ENCODE results near the gene MYO1H. TPM values are rescaled to one million over a fixed set of nuclear protein-coding genes. Genes with fewer than 3 reads are reported as not detected.

The MYO1H gene, protein sequence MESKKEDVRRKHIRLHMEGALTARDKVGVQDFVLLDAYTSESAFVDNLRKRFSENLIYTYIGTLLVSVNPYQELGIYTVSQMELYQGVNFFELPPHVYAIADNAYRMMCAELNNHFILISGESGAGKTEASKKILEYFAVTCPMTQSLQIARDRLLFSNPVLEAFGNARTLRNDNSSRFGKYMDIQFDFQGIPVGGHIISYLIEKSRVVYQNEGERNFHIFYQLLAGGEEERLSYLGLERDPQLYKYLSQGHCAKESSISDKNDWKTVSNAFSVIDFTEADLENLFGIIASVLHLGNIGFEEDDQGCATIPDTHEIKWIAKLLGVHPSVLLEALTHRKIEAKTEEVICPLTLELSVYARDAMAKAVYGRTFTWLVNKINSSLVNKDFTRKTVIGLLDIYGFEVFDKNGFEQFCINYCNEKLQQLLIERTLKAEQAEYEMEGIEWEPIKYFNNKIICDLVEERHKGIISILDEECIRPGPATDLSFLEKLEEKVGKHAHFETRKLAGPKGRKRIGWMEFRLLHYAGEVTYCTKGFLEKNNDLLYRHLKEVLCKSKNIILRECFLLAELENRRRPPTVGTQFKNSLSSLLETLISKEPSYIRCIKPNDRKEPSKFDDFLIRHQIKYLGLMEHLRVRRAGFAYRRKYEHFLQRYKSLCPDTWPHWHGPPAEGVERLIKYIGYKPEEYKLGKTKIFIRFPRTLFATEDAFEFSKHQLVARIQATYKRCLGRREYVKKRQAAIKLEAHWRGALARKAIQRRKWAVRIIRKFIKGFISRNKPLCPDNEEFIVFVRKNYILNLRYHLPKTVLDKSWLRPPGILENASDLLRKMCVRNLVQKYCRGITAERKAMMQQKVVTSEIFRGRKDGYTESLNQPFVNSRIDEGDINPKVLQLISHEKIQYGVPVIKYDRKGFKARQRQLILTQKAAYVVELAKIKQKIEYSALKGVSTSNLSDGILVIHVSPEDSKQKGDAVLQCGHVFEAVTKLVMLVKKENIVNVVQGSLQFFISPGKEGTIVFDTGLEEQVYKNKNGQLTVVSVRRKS
- total RNA-seq (2022) (not detected in 2 replicates), Bru-seq, nascent RNA (not detected), BruChase-seq, experiment 1, labeled RNA remaining after a 6-hour chase (percentile 1 among the genes with signal in this experiment), BruChase-seq, experiment 2, labeled RNA remaining after a 2-hour chase (percentile 3 among the genes with signal in this experiment)
- long read RNA-seq, partial matches to known transcripts: 0 of 1 reads
- long read RNA-seq, other reads (novel, unspliced or antisense): 1 of 1 reads

DNA sequence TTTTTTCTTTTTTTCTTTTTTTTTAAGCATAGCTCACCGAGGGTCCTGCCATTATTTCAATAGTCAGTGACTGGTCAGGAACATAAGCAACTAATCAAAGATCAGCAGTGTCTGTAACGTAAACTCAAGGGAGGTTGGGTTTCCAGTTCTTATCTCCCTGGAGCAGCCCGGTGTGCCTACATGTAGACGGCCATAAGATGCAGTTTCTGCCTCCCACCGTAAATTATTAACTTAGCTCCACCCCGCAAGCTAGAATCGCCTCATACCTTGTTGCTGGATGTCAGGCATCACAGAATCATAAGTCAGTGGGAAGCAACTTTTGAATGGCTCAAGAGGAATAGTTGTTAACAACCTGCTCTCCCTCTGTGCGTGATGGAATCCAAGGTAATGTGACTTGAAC is at the start of gene MYO1H:
TSS of gene MYO1H (plus strand) at position 312 of the 400 bp plus-strand sequence. CDS start at position 373, 61 bp downstream.
- Mint-ChIP-seq H3K36me3 (ENCODE audit: insufficient read depth, unreplicated experiment) (no peaks in the 10 kb centered on the region), H3K9me3 (ENCODE audit: unreplicated experiment) (no peaks in the 10 kb centered on the region), H3K4me1 (ENCODE audit: insufficient read depth, unreplicated experiment) (no peaks in the 10 kb centered on the region), H3K27me3 (ENCODE audit: insufficient read depth, unreplicated experiment) (peaks cover 61% of the 10 kb centered on the region), H3K4me3 (ENCODE audit: unreplicated experiment) (no peak within 1 kb of the TSS), H3K27ac (ENCODE audit: low read depth, unreplicated experiment) (no peak within 1 kb of the TSS)
- no peak for DNase-seq (ENCODE audit: unreplicated experiment)
- ChIA-PET CTCF (interaction anchor here (0.6 kb wide), 1 partner anchor 69 kb away, joined by 3 read pairs; no protein-coding TSS in a partner anchor), POLR2A (no interaction called here)
- intact Hi-C loops (cut with micrococcal nuclease): no loop called here
- TF ChIP-seq, protein P1, sequence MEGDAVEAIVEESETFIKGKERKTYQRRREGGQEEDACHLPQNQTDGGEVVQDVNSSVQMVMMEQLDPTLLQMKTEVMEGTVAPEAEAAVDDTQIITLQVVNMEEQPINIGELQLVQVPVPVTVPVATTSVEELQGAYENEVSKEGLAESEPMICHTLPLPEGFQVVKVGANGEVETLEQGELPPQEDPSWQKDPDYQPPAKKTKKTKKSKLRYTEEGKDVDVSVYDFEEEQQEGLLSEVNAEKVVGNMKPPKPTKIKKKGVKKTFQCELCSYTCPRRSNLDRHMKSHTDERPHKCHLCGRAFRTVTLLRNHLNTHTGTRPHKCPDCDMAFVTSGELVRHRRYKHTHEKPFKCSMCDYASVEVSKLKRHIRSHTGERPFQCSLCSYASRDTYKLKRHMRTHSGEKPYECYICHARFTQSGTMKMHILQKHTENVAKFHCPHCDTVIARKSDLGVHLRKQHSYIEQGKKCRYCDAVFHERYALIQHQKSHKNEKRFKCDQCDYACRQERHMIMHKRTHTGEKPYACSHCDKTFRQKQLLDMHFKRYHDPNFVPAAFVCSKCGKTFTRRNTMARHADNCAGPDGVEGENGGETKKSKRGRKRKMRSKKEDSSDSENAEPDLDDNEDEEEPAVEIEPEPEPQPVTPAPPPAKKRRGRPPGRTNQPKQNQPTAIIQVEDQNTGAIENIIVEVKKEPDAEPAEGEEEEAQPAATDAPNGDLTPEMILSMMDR (IDR thresholded peaks at IDR 0.05; ENCODE audit: unreplicated experiment): no peak
- no TSS peak for BruUV-seq (replicated peaks)

DNA sequence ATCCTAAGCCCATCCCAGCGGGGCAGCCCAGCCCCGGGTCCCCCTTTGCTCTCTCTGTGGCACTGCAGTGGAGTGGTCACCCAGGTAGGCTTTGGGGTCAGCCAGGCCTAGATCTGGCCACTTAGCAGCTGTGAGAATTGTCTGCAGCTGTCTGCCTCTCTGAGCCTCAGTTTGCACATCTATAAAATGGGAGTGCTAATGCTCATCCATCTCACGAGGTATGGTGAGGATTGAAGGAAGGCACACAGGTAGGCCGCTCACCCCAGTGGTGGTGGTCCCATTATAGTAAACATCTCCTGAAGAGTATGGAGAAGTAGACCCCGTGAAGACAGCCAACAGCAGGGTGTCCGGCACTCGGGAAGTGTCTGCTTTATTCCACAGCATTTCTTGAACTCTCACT is 47.9 kb upstream of the MYO1H start:
- no TSS peak for BruUV-seq (replicated peaks)
- ChIA-PET POLR2A (no interaction called here), CTCF (no interaction called here)
- H3K9me3 Mint-ChIP-seq (ENCODE audit: unreplicated experiment): no peaks in the 10 kb centered on the region
- no peak overlapping the region for H3K4me3 Mint-ChIP-seq (ENCODE audit: unreplicated experiment)
- intact Hi-C loops (cut with micrococcal nuclease): no loop called here
- H3K27ac Mint-ChIP-seq (ENCODE audit: low read depth, unreplicated experiment): no peak overlapping the region
- no peak for DNase-seq (ENCODE audit: unreplicated experiment)
- TF ChIP-seq, protein P1 (IDR thresholded peaks at IDR 0.05; ENCODE audit: unreplicated experiment): no peak
- peaks cover 10% of the 10 kb centered on the region for H3K4me1 Mint-ChIP-seq (ENCODE audit: insufficient read depth, unreplicated experiment)
- no peaks in the 10 kb centered on the region for H3K36me3 Mint-ChIP-seq (ENCODE audit: insufficient read depth, unreplicated experiment)
- H3K27me3 Mint-ChIP-seq (ENCODE audit: insufficient read depth, unreplicated experiment): peaks cover 38% of the 10 kb centered on the region

DNA sequence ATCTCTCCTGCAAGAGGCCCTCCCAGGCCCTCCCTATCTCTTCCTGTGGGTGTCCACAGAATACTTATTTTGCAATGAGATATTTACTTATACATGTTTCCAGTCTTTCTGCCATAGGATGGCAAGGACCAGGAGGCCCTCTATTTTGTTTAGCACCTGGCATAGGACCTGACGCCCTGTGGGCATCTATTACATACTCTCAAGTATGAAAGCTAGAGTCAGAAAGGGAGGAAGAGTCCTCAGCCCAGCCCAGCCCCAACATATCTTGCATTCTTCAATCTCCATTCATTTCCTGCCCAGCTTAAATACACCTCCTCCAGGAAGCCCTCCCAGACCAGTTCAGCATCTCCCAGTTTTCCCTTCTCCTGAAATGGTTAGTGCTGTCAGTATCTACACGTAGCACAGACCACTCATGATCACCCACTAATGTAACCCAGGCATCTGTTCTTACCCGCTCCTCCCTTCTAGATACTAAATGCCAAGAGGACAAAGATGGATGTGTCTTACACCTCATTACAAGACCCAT is 46.0 kb upstream of the MYO1H start:
- TF ChIP-seq, protein P1 (IDR thresholded peaks at IDR 0.05; ENCODE audit: unreplicated experiment): no peak
- ChIA-PET CTCF (interaction anchor here (0.8 to 2.6 kb wide), 8 partner anchors 11 to 92 kb away, joined by 3 to 7 read pairs (median 4); no protein-coding TSS in a partner anchor), POLR2A (interaction anchor here (0.6 to 0.7 kb wide), 2 partner anchors 23 to 178 kb away, joined by 4 read pairs; no protein-coding TSS in a partner anchor)
- no peaks in the 10 kb centered on the region for H3K36me3 Mint-ChIP-seq (ENCODE audit: insufficient read depth, unreplicated experiment)
- no TSS peak for BruUV-seq (replicated peaks)
- H3K27me3 Mint-ChIP-seq (ENCODE audit: insufficient read depth, unreplicated experiment): peaks cover 23% of the 10 kb centered on the region
- no peak for DNase-seq (ENCODE audit: unreplicated experiment)
- no peaks in the 10 kb centered on the region for H3K9me3 Mint-ChIP-seq (ENCODE audit: unreplicated experiment)
- H3K4me3 Mint-ChIP-seq (ENCODE audit: unreplicated experiment): no peak overlapping the region
- H3K27ac Mint-ChIP-seq (ENCODE audit: low read depth, unreplicated experiment): no peak overlapping the region
- intact Hi-C loops (cut with micrococcal nuclease): no loop called here
- H3K4me1 Mint-ChIP-seq (ENCODE audit: insufficient read depth, unreplicated experiment): peaks cover 10% of the 10 kb centered on the region

All from MCF 10A (cell line).